Breast epithelium (tissue), 3 donors: ENCODE measurements around the gene LOX.

Source experiments
- POLR2AphosphoS5 ChIP-seq, 3 donors: sonication (generic); formaldehyde crosslinking; IDR thresholded peaks; one replicate each; pipeline ENCODE4 v1.6.1; 2017; ENCODE audit warnings: antibody characterized with exemption in 3 of 3
- TF ChIP-seq, protein P1 (sequence below), 3 donors: fragments of 450-650 bp; IDR thresholded peaks; one replicate each; pipeline ENCODE4 v1.5.1; 2016 to 2017; ENCODE audit warnings: antibody characterized with exemption in 3 of 3, mild to moderate bottlenecking in 3 of 3, moderate library complexity in 3 of 3

DNA sequence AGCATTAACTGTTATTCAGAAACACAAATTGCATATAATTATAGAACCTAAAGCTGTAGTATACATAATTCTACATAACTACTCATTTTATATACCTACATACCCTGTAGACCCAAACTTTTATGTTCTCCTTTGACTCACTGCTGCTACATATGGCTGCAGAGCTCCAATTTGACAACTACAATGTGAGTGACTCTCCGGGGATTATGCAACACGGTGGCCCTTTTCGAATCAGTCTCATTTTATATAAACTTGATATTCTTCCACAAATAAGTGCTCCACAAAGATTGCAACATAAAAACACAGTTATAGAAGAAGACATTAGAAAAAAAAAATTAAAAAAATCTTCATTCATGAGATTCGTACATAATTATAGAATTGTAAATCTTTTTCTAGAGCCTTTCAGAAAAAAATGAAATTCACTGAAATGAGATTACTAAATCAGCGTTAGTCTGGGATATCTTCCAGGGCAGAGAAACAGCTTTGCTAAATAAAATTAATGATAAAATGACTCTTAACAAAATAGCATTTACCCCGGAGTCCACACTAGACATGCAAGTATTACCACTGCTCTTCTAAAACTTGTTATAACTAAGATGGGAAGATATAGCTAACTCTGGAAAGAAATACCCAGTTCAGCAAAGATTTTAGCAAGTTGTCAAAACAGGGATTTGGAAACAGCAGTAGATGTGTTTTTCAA is 63.7 kb downstream of the LOX start:
- TF ChIP-seq, protein P1, sequence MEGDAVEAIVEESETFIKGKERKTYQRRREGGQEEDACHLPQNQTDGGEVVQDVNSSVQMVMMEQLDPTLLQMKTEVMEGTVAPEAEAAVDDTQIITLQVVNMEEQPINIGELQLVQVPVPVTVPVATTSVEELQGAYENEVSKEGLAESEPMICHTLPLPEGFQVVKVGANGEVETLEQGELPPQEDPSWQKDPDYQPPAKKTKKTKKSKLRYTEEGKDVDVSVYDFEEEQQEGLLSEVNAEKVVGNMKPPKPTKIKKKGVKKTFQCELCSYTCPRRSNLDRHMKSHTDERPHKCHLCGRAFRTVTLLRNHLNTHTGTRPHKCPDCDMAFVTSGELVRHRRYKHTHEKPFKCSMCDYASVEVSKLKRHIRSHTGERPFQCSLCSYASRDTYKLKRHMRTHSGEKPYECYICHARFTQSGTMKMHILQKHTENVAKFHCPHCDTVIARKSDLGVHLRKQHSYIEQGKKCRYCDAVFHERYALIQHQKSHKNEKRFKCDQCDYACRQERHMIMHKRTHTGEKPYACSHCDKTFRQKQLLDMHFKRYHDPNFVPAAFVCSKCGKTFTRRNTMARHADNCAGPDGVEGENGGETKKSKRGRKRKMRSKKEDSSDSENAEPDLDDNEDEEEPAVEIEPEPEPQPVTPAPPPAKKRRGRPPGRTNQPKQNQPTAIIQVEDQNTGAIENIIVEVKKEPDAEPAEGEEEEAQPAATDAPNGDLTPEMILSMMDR (IDR thresholded peaks at IDR 0.05): no peak
- TF ChIP-seq POLR2AphosphoS5 (IDR thresholded peaks at IDR 0.05): no peak
